Stomach (tissue), 9 donors: ENCODE measurements around the gene PTOV1. TPM values are rescaled to one million over a fixed set of nuclear protein-coding genes. Genes with fewer than 3 reads are reported as not detected.

ENCODE experiments used
- DNase-seq, 2 donors: peaks; one replicate each; pipeline versions ENCODE4 v3.0.0 to v3.0.0-alpha.2; 2013 to 2019
- H3K27ac ChIP-seq, 5 donors: fragments of 200-600 bp in 4 of 5; sonication (generic) in 4 of 5; one replicate each; pipeline ENCODE4 v1.5.1; 2013 to 2019; ENCODE audit warnings: mild to moderate bottlenecking in 1 of 5, moderate library complexity in 1 of 5
- H3K27me3 ChIP-seq, 3 donors: fragments of 200-600 bp; sonication (generic); one replicate each; pipeline ENCODE4 v1.5.1; 2017 to 2019; ENCODE audit warnings: mixed run types in 1 of 3
- H3K36me3 ChIP-seq, 4 donors: fragments of 200-600 bp; sonication (generic); 1 replicate in 3 of 4; 2 replicates in 1 of 4; pipeline ENCODE4 v1.5.1; 2016 to 2019
- H3K4me1 ChIP-seq, 4 donors: fragments of 200-600 bp; sonication (generic); one replicate each; pipeline ENCODE4 v1.5.1; 2016 to 2019
- H3K4me3 ChIP-seq, 4 donors: fragments of 200-600 bp; sonication (generic) in 3 of 4; one replicate each; pipeline ENCODE4 v1.5.1; 2016 to 2019; ENCODE audit warnings: mild to moderate bottlenecking in 1 of 4
- H3K9me3 ChIP-seq, 4 donors: fragments of 200-600 bp; sonication (generic); one replicate each; pipeline ENCODE4 v1.5.1; 2016 to 2019
- EP300 ChIP-seq: sonication (generic); formaldehyde crosslinking; IDR thresholded peaks from one replicate; pipeline ENCODE4 v1.6.1; 2017; ENCODE audit warnings: antibody characterized with exemption
- POLR2A ChIP-seq, 4 donors: fragments of 450-650 bp; IDR thresholded peaks; one replicate each; pipeline ENCODE4 v1.6.1; 2016; ENCODE audit warnings: antibody characterized with exemption in 4 of 4, control low read depth in 2 of 4, mild to moderate bottlenecking in 1 of 4, moderate library complexity in 1 of 4
- POLR2AphosphoS5 ChIP-seq, 3 donors: sonication (generic); formaldehyde crosslinking; IDR thresholded peaks; one replicate each; pipeline ENCODE4 v1.6.1; 2016; ENCODE audit warnings: antibody characterized with exemption in 3 of 3
- WGBS, 5 donors: extraction: QIAGEN DNeasy Blood & Tissue Kit in 3 of 5; methylation state at CpG; one replicate each; pipeline versions ENCODE4 v1.1.5 to v1.1.7; 2013 to 2018; 5-methylcytosine and 5-hydroxymethylcytosine counted together
- intact Hi-C: fragments of 100-400 bp; cut with DNase I; formaldehyde crosslinking; loops from one replicate; pipeline ENCODE4 v1.15.1; 2023; ENCODE audit warnings: low total_unique reads
- polyA plus RNA-seq, 3 donors: library from polyadenylated mRNA; stranded (reverse); fragments of 200-250 nt; gene quantifications; one replicate each; pipeline ENCODE4 v1.2.3, GENCODE V29; 2013
- total RNA-seq, 5 donors: library from RNA; depleted of rRNA; stranded (reverse); fragments of >200 nt; gene quantifications; one replicate each; pipeline versions ENCODE4 v1.1.0 to v1.2.3, GENCODE V29; 2014 to 2016
- TF ChIP-seq, protein P1 (sequence below), 7 experiments: fragments of 450-650 bp in 4 of 7; fragments of 200-600 bp in 3 of 7; sonication (generic) in 3 of 7; IDR thresholded peaks; one replicate each; pipeline ENCODE4 v1.5.1; 2016 to 2019; ENCODE audit warnings: antibody characterized with exemption in 7 of 7, control low read depth in 2 of 7, mild to moderate bottlenecking in 1 of 7
- donor health status: healthy with polysubstance abuse.
- donor health status: Bipolar disorder and iron deficiency.
- donor health status: healthy.

PTOV1 gene
- total and polyA plus RNA-seq, 8 donors = 45.0 to 186 (median 118) TPM

DNA sequence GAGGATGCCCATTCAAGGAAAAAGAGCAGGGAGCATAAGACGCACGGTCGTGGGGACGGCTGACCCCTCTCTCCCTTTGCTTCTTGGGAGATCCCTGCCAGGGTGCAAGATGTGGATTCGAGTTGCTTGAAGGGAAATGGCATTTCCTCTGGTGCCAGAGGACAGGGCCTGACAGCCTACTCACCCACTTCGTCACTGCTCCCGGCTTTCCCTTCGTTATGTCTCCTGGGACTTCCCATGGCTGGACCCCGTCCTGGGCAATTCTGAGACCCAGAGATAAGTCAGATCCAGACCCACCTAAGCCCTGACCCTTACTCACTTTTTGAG lies 27.7 kb downstream of the PTOV1 start:
- peak overlapping the region; percentile 73 to 100 (median 92) for H3K4me3 ChIP-seq
- TF ChIP-seq, protein P1, sequence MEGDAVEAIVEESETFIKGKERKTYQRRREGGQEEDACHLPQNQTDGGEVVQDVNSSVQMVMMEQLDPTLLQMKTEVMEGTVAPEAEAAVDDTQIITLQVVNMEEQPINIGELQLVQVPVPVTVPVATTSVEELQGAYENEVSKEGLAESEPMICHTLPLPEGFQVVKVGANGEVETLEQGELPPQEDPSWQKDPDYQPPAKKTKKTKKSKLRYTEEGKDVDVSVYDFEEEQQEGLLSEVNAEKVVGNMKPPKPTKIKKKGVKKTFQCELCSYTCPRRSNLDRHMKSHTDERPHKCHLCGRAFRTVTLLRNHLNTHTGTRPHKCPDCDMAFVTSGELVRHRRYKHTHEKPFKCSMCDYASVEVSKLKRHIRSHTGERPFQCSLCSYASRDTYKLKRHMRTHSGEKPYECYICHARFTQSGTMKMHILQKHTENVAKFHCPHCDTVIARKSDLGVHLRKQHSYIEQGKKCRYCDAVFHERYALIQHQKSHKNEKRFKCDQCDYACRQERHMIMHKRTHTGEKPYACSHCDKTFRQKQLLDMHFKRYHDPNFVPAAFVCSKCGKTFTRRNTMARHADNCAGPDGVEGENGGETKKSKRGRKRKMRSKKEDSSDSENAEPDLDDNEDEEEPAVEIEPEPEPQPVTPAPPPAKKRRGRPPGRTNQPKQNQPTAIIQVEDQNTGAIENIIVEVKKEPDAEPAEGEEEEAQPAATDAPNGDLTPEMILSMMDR (IDR thresholded peaks at IDR 0.05) = no peak
- TF ChIP-seq EP300 (no peak), POLR2A (IDR thresholded peaks at IDR 0.05) (no peak), POLR2AphosphoS5 (IDR thresholded peaks at IDR 0.05) (no peak)
- 88 to 90% (median 89%) methylated on average over 9 of the region's 9 CpGs for WGBS, 5 donors
- intact Hi-C loops = no loop called here
- H3K36me3 ChIP-seq = peaks cover 39 to 60% (median 54%) of the 10 kb centered on the region in 4 donors
- H3K27ac ChIP-seq = peak overlapping the region in 4 of 5 donors; percentile 98 to 100 (median 98)
- DNase-seq = peak in 1 of 2 donors; percentile 28
- no peaks in the 10 kb centered on the region for H3K9me3 ChIP-seq
- peaks cover 23 to 39% (median 35%) of the 10 kb centered on the region in 4 donors for H3K4me1 ChIP-seq
- no peaks in the 10 kb centered on the region for H3K27me3 ChIP-seq

DNA sequence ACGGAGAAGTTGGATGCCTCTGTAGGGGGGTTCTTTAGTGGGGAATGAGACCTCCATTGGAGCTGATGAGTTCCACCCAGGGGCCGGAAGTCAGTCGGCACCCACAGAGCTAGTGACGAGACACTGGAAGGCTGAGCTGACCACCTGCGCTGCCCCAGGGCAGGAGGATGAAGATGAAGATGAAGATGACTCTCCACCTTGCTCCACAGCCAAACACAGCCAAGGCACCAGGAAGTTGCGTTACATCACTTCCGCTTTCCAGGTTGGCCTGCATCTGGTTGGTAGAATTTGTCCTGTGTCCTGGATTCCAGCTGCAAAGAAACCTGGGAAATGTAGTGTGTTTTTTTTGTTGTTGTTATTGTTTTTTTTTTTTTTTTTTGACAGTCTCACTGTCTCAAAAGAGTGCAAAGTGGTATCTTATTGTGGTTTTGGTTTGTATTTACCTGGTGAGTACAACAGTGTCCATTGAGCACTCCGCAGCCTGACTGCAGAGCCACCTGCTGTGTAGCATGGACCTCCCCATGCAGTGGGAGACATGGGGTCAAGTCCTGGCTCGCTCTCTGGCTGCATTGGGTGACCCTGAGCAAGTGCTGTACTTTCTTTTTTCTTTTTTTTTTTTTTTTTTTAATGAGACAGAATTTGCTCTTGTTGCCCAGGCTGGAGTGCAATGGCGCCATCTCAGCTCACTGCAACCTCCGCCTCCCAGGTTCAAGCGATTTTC lies 28.4 kb downstream of the PTOV1 start:
- H3K36me3 ChIP-seq = peaks cover 46 to 60% (median 58%) of the 10 kb centered on the region in 4 donors
- peak in 1 of 2 donors; percentile 54 for DNase-seq

DNA sequence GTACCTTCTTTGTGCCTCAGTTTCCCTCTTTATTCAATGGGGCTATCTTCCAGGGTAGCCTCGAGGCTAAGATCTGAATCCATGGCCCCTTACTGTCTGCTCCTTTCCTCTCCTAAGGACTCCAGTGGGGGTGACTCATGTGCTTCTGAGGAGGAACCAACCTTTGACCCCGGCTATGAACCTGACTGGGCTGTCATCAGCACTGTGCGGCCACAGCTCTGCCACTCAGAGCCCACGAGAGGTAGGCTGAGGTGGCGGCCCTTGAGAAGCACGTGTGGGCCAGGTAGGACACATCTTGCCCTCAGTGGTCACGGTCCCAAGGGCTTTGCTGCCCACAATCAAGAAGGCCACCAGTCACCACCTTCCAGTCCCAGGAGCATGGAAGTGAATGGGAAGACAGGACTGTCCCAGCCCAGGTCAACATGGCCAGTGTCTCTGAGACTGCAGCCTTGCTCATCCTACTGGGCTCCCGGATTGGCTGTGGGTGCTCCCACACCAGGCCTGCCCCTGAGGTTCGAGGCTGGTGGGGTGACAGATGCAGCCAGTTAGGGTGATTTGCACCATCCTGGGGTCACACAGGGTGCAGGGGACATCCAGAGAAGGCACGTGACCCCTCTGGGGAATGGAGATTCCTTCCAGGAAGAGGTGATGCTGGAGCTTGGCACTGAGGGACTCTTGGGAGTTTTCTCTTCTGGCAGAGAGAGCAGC lies 29.4 kb downstream of the PTOV1 start:
- no peak overlapping the region for H3K27ac ChIP-seq
- peaks cover 17 to 25% (median 21%) of the 10 kb centered on the region in 4 donors for H3K4me1 ChIP-seq
- no peaks in the 10 kb centered on the region for H3K27me3 ChIP-seq
- no peak overlapping the region for H3K4me3 ChIP-seq
- no peak for DNase-seq
- intact Hi-C loops = no loop called here
- 84 to 94% (median 91%) methylated on average over 8 to 10 of the region's 10 CpGs for WGBS, 5 donors
- TF ChIP-seq POLR2AphosphoS5 (IDR thresholded peaks at IDR 0.05) (no peak), EP300 (no peak), POLR2A (IDR thresholded peaks at IDR 0.05) (no peak)
- TF ChIP-seq, protein P1 (IDR thresholded peaks at IDR 0.05) = no peak
- no peaks in the 10 kb centered on the region for H3K9me3 ChIP-seq
- peaks cover 52 to 68% (median 67%) of the 10 kb centered on the region in 4 donors for H3K36me3 ChIP-seq

More for the DNA sequence above, 28.4 kb downstream of the PTOV1 start:
- 94 to 99% (median 96%) methylated on average over 12 of the region's 12 CpGs for WGBS, 5 donors
- intact Hi-C loops = no loop called here
- TF ChIP-seq POLR2AphosphoS5 (IDR thresholded peaks at IDR 0.05) (no peak), EP300 (no peak)
- TF ChIP-seq, protein P1 (IDR thresholded peaks at IDR 0.05) = no peak
- Histone ChIP-seq H3K27ac (peak overlapping the region in 2 of 5 donors; percentile 98), H3K27me3 (no peaks in the 10 kb centered on the region), H3K4me1 (peaks cover 23 to 34% (median 31%) of the 10 kb centered on the region in 4 donors), H3K9me3 (no peaks in the 10 kb centered on the region), H3K4me3 (peak overlapping the region in 1 of 4 donors; percentile 93)

DNA sequence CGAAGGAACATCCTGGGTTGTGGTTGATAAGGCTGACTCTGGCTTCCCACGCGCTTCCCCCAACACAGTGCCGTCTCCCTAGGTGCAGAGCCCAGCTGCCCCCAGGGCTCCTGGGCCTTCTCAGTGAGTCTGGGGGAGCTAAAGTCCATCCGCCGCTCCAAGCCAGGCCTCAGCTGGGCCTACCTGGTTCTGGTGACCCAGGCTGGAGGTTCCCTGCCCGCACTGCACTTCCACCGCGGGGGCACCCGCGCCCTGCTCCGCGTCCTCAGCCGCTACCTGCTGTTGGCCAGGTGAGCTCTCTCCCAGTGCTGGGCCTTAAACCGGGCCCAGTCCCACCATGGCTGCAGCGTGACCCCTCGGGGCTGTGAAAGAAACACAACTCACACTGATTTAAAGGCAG lies 30.2 kb downstream of the PTOV1 start:
- H3K36me3 ChIP-seq = peaks cover 57 to 77% (median 75%) of the 10 kb centered on the region in 4 donors
- TF ChIP-seq, protein P1 (IDR thresholded peaks at IDR 0.05) = no peak
- TF ChIP-seq POLR2A (IDR thresholded peaks at IDR 0.05) (no peak), EP300 (no peak), POLR2AphosphoS5 (IDR thresholded peaks at IDR 0.05) (no peak)
- intact Hi-C loops = no loop called here
- H3K9me3 ChIP-seq = no peaks in the 10 kb centered on the region
- no peak for DNase-seq
- no peak overlapping the region for H3K27ac ChIP-seq
- H3K27me3 ChIP-seq = no peaks in the 10 kb centered on the region
- WGBS, 5 donors = 95 to 99% (median 98%) methylated on average over 14 to 17 of the region's 17 CpGs
- peaks cover 12 to 18% (median 15%) of the 10 kb centered on the region in 4 donors for H3K4me1 ChIP-seq
- H3K4me3 ChIP-seq = no peak overlapping the region
